GM12878 (cell line): ENCODE results near the gene DSE. TPM values are rescaled to one million over a fixed set of nuclear protein-coding genes. Genes with fewer than 3 reads are reported as not detected.

ENCODE experiments used
- ATAC-seq: fragments of 200-7000 bp; cut with Tn5 transposase; 3 replicates; pipeline ENCODE4 v1.9.1; 2020; ENCODE audit warnings: mild to moderate bottlenecking, moderate library complexity
- BruUV-seq: library from RNA; stranded (reverse); fragments of 400-500 nt; replicated peaks from 2 replicates; lab custom pipeline; 2021; lab: Mats Ljungman, UMichigan
- CTCF ChIA-PET: fragments of 300-600 bp; sonication (Branson Sonifier 250); formaldehyde crosslinking; extraction: SDS; loops from one replicate; lab custom pipeline; 2021; ENCODE audit warnings: inconsistent platforms; lab: Yijun Ruan, JAX
- POLR2A ChIA-PET: fragments of 350-600 bp; formaldehyde crosslinking; extraction: SDS; loops from one replicate; lab custom pipeline; 2021; ENCODE audit warnings: inconsistent platforms; lab: Charles Lee
- RAD21 ChIA-PET: fragments of 300-600 bp; sonication (Branson Sonifier 250); formaldehyde crosslinking; loops from one replicate; lab custom pipeline; 2023; ENCODE audit warnings: antibody characterized with exemption; ENCODE audit not compliant: unreplicated experiment; lab: Charles Lee
- SMC1A ChIA-PET: fragments of 300-600 bp; sonication (Branson Sonifier 250); formaldehyde crosslinking; loops from one replicate; lab custom pipeline; 2023; ENCODE audit not compliant: unreplicated experiment, uncharacterized antibody; lab: Charles Lee
- DNase-seq: peaks from one replicate; pipeline ENCODE4 v3.0.0-alpha.2; 2011; ENCODE audit warnings: low read depth, low spot score
- FAIRE-seq: peaks from 3 replicates; lab custom pipeline; 2011; peaks lifted over from hg19 to GRCh38; lab: Jason Lieb, UNC
- H2AFZ ChIP-seq: 2 replicates; pipeline ENCODE4 v1.6.0; 2011; ENCODE audit warnings: low read depth, low read length, control low read depth; ENCODE audit not compliant: control insufficient read depth
- H3K27ac ChIP-seq: 2 replicates; pipeline ENCODE4 v1.5.1; 2011; ENCODE audit warnings: control low read depth; ENCODE audit not compliant: control insufficient read depth, insufficient read depth
- H3K27me3 ChIP-seq, 2 experiments: replicated peaks in 1 of 2; 2 replicates each; pipeline versions ENCODE4 v1.6.0 to v1.6.1; 2011; ENCODE audit warnings: low read length in 1 of 2; ENCODE audit not compliant: control insufficient read depth in 2 of 2, insufficient read depth in 2 of 2
- H3K36me3 ChIP-seq, 2 experiments: 2 replicates each; pipeline ENCODE4 v1.5.1; 2011; ENCODE audit warnings: low read length in 1 of 2; ENCODE audit not compliant: control insufficient read depth in 2 of 2, insufficient read depth in 2 of 2
- H3K4me1 ChIP-seq: 2 replicates; pipeline ENCODE4 v1.6.1; 2011; ENCODE audit warnings: mild to moderate bottlenecking, low read length, moderate library complexity, mixed read lengths; ENCODE audit not compliant: control insufficient read depth, insufficient read depth
- H3K4me2 ChIP-seq: 2 replicates; pipeline ENCODE4 v1.6.0; 2011; ENCODE audit warnings: control low read depth; ENCODE audit not compliant: control insufficient read depth, insufficient read depth
- H3K4me3 ChIP-seq: fragments of 200-600 bp; sonication (generic); 2 replicates; pipeline ENCODE4 v1.5.1; 2016
- H3K79me2 ChIP-seq: 2 replicates; pipeline ENCODE4 v1.6.0; 2011; ENCODE audit warnings: low read length; ENCODE audit not compliant: control insufficient read depth, insufficient read depth
- H3K9ac ChIP-seq: 2 replicates; pipeline ENCODE4 v1.8.0; 2011; ENCODE audit warnings: low read length, control low read depth, mixed read lengths; ENCODE audit not compliant: control insufficient read depth, insufficient read depth
- H3K9me3 ChIP-seq: replicated peaks from 3 replicates; pipeline ENCODE4 v1.5.1; 2011; ENCODE audit warnings: mild to moderate bottlenecking, low read length; ENCODE audit not compliant: control insufficient read depth, insufficient read depth
- H4K20me1 ChIP-seq: 2 replicates; pipeline ENCODE4 v1.6.0; 2011; ENCODE audit not compliant: control insufficient read depth, insufficient read depth
- ATF7 ChIP-seq: fragments of 450-650 bp; IDR thresholded peaks from 2 replicates; pipeline ENCODE4 v1.6.1; 2016; ENCODE audit warnings: low read depth, mild to moderate bottlenecking
- CBX5 ChIP-seq: sonication (generic); IDR thresholded peaks from 2 replicates; pipeline ENCODE4 v1.6.1; 2016; ENCODE audit warnings: low read depth, moderate library complexity, mild to moderate bottlenecking, inconsistent platforms
- IKZF1 ChIP-seq: fragments of 450-650 bp; conservative IDR thresholded peaks from 2 replicates; pipeline ENCODE4 v1.6.1; 2017; ENCODE audit warnings: antibody characterized with exemption, mild to moderate bottlenecking
- JUNB ChIP-seq: IDR thresholded peaks from 2 replicates; pipeline ENCODE4 v1.6.1; 2016; ENCODE audit warnings: antibody characterized with exemption, mild to moderate bottlenecking
- MEF2A ChIP-seq: IDR thresholded peaks from 2 replicates; pipeline ENCODE4 v1.6.1; 2011; ENCODE audit warnings: low read depth, mild to moderate bottlenecking, low read length, moderate library complexity; ENCODE audit not compliant: insufficient read depth
- POLR2AphosphoS5 ChIP-seq: IDR thresholded peaks from 2 replicates; pipeline ENCODE4 v1.6.1; 2011; ENCODE audit warnings: mild to moderate bottlenecking, low read length, inconsistent platforms
- SREBF2 ChIP-seq: IDR thresholded peaks from 2 replicates; pipeline ENCODE4 v1.6.1; 2012; ENCODE audit warnings: mild to moderate bottlenecking, low read length
- TCF7 ChIP-seq: IDR thresholded peaks from 2 replicates; pipeline ENCODE4 v1.6.1; 2014; ENCODE audit warnings: antibody characterized with exemption, borderline replicate concordance
- WGBS: methylation state at CpG from one replicate; pipeline ENCODE4 v1.1.6; 2016; ENCODE audit warnings: low lambda C conversion rate; ENCODE audit not compliant: insufficient replicate concordance, insufficient coverage; ENCODE audit errors: missing lambda C conversion rate; 5-methylcytosine and 5-hydroxymethylcytosine counted together
- in situ Hi-C: fragments of 300-500 bp; cut with MboI; formaldehyde crosslinking; loops from 9 replicates; pipeline ENCODE4 v1.14.3; 2018; ENCODE audit warnings: mixed read lengths
- intact Hi-C: fragments of 100-400 bp; cut with micrococcal nuclease; formaldehyde crosslinking; loops from one replicate; pipeline ENCODE4 v1.14.2; 2022; ENCODE audit not compliant: unreplicated experiment
- polyA plus RNA-seq, 11 experiments: library from polyadenylated mRNA; depleted of rRNA in 4 of 11; unstranded in 6 of 11; stranded (reverse) in 5 of 11; fragments of >200 nt; fragmentation: Nextera tagmentation in 4 of 11; fragmentation: Illumina TruSeq in 1 of 11; extraction: Ambion mirVana in 4 of 11; extraction: Trizol in 1 of 11; gene quantifications; 1 replicate in 1 of 11; 2 replicates in 10 of 11; pipeline versions ENCODE4 v1.2.1 to v1.2.3, GENCODE V29; 2011 to 2016; ENCODE audit warnings: inconsistent platforms in 2 of 11, missing spikeins in 2 of 11, low read depth in 1 of 11
- total RNA-seq, 4 experiments: library from RNA; depleted of rRNA in 3 of 4; stranded (reverse); fragments of >200 nt in 3 of 4; fragmentation: Illumina TruSeq in 1 of 4; extraction: Trizol in 1 of 4; gene quantifications; 2 replicates each; pipeline versions ENCODE4 v1.2.1 to v1.2.3, GENCODE V29; 2013 to 2021
- TF ChIP-seq, protein P1 (sequence below): fragments of 450-650 bp; IDR thresholded peaks from 2 replicates; pipeline ENCODE4 v1.6.1; 2017; ENCODE audit warnings: mild to moderate bottlenecking, moderate library complexity

Gene DSE
- total and polyA plus RNA-seq, 10 of the 15 experiments (the other 5 are each of a cell fraction or from before 2014, with no cell fraction given), result 12.6 to 76.4 (median 43.0) TPM

DNA sequence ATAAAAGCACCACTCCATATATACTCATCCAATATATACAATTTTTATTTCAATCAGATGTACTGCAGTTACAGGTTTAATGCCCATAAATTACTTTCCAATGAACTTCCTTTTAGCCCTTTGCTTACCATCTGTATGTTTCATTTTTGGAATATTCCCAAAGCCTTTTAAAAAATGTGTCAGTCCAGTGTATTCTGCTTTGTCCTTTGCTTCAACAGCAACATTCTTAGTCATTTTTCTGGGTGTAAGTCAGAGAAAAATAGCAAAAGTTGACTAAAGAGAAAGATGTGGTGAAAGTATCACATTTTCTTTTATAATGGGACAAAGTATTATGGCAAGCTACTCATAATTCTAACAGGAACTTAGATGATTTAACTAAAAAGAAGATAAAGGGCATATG lies 15.2 kb downstream of the DSE start:
- ATAC-seq (no peak), FAIRE-seq (no peak), DNase-seq (no peak)
- Histone ChIP-seq H4K20me1 (no peaks in the 10 kb centered on the region), H3K4me1 (peaks cover 49% of the 10 kb centered on the region), H3K4me2 (no peak overlapping the region; the same call in none of the 2 replicates), H3K36me3 (peaks cover 0 to 6% of the 10 kb centered on the region in 2 experiments; a peak in 1 of 4 replicates), H3K4me3 (no peak overlapping the region), H2AFZ (no peak overlapping the region), H3K9me3 (no peaks in the 10 kb centered on the region), H3K27ac (peak overlapping the region; percentile 79; the same call in 1 of the 2 replicates), H3K79me2 (peaks cover 88% of the 10 kb centered on the region)
- ChIA-PET CTCF (interaction anchor here (0.7 to 1.8 kb wide), 5 partner anchors 10 to 134 kb away, joined by 3 to 4 read pairs (median 3); partner anchors contain the start of gene TSPYL4), SMC1A (interaction anchor here (1.0 to 2.3 kb wide), 7 partner anchors 10 to 36 kb away, joined by 3 to 21 read pairs (median 4); partner anchors contain the start of gene DSE), POLR2A (interaction anchor here (1.6 to 1.8 kb wide), 2 partner anchors 14 to 24 kb away, joined by 6 to 10 read pairs; no protein-coding TSS in a partner anchor)
- in situ Hi-C loops (no loop called here), intact Hi-C loops (no loop called here)
- no TSS peak for BruUV-seq
- TF ChIP-seq ATF7, result no peak
- TF ChIP-seq, all 136 proteins: peak for 0
- Histone ChIP-seq H3K9ac (no peak overlapping the region), H3K27me3 (no peaks in the 10 kb centered on the region)
- RAD21 ChIA-PET, result interaction anchor here (1.4 to 1.8 kb wide), 2 partner anchors 10 to 15 kb away, joined by 4 to 5 read pairs; partner anchors contain the start of gene DSE

DNA sequence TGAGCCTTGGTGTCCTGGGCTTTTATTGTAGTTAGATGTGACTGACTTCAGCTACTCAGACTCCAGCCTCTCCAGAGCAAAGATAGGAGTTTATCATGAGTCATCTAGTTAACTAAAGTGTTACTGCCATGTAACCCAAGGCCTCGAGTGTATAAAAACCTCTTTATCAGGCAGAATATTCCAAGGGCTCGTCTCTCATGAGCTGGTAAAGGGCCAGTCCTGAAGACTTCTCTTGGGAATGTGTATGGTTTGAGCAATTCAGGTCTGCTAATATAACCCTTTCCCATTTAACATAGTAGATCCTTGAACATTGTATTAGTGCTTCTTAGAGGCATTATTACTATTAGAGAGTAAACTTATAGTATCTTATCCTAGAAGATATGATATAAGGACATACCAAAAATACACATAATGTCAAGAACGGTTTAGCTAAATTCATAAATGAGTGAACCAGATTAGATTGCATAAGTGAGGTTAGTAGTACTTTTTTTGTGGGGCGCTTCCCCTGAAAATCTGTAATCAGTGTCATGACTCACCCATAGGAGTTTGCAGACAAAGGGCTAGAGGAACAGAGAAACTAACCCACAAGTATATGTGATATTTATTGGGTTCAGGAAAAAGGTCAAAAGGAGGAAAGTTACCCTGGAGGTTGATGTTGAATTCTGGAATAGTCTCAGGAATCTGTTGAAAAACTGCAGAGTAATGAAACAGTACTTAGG lies 16.0 kb downstream of the DSE start:
- ChIA-PET POLR2A (interaction anchor here (1.6 to 1.8 kb wide), 2 partner anchors 15 to 24 kb away, joined by 6 to 10 read pairs; no protein-coding TSS in a partner anchor), CTCF (interaction anchor here (0.8 to 1.8 kb wide), 4 partner anchors 11 to 135 kb away, joined by 3 to 4 read pairs (median 3); partner anchors contain the start of gene TSPYL4), RAD21 (interaction anchor here (1.0 to 1.8 kb wide), 3 partner anchors 9 to 16 kb away, joined by 3 to 5 read pairs (median 4); partner anchors contain the start of gene DSE), SMC1A (interaction anchor here (1.0 to 2.3 kb wide), 7 partner anchors 11 to 36 kb away, joined by 3 to 21 read pairs (median 4); partner anchors contain the start of gene DSE)
- Histone ChIP-seq H4K20me1 (no peaks in the 10 kb centered on the region), H3K79me2 (peaks cover 86% of the 10 kb centered on the region), H3K4me1 (peaks cover 53% of the 10 kb centered on the region), H3K27ac (peak overlapping the region; percentile 79), H3K9ac (peak overlapping the region; percentile 21; the same call in 1 of the 2 replicates), H3K27me3 (no peaks in the 10 kb centered on the region), H3K4me2 (peak overlapping the region; percentile 78), H3K4me3 (peak overlapping the region; percentile 59), H2AFZ (no peak overlapping the region), H3K36me3 (peaks cover 0 to 2% of the 10 kb centered on the region in 2 experiments; a peak in 1 of 4 replicates), H3K9me3 (no peaks in the 10 kb centered on the region)
- peak; percentile 57 for ATAC-seq
- 0 out of 2 replicates have a peak, but pooled peaks have one; percentile 4 for TF ChIP-seq IKZF1
- no peak for TF ChIP-seq SREBF2
- peak; percentile 46 for TF ChIP-seq JUNB
- TF ChIP-seq MEF2A, result no peak
- TF ChIP-seq POLR2AphosphoS5, result peak; percentile 8; the same call in 1 of the 2 replicates
- TF ChIP-seq, protein P1, sequence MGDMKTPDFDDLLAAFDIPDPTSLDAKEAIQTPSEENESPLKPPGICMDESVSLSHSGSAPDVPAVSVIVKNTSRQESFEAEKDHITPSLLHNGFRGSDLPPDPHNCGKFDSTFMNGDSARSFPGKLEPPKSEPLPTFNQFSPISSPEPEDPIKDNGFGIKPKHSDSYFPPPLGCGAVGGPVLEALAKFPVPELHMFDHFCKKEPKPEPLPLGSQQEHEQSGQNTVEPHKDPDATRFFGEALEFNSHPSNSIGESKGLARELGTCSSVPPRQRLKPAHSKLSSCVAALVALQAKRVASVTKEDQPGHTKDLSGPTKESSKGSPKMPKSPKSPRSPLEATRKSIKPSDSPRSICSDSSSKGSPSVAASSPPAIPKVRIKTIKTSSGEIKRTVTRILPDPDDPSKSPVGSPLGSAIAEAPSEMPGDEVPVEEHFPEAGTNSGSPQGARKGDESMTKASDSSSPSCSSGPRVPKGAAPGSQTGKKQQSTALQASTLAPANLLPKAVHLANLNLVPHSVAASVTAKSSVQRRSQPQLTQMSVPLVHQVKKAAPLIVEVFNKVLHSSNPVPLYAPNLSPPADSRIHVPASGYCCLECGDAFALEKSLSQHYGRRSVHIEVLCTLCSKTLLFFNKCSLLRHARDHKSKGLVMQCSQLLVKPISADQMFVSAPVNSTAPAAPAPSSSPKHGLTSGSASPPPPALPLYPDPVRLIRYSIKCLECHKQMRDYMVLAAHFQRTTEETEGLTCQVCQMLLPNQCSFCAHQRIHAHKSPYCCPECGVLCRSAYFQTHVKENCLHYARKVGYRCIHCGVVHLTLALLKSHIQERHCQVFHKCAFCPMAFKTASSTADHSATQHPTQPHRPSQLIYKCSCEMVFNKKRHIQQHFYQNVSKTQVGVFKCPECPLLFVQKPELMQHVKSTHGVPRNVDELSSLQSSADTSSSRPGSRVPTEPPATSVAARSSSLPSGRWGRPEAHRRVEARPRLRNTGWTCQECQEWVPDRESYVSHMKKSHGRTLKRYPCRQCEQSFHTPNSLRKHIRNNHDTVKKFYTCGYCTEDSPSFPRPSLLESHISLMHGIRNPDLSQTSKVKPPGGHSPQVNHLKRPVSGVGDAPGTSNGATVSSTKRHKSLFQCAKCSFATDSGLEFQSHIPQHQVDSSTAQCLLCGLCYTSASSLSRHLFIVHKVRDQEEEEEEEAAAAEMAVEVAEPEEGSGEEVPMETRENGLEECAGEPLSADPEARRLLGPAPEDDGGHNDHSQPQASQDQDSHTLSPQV, result no peak
- TF ChIP-seq TCF7, result peak; percentile 42; the same call in 1 of the 2 replicates
- 0 out of 2 replicates have a peak, but pooled peaks have one; percentile 10 for TF ChIP-seq CBX5
- no TSS peak for BruUV-seq
- 28% methylated on average over 4 of the region's 4 CpGs for WGBS
- in situ Hi-C loops, result no loop called here
- DNase-seq, result no peak
- no peak for FAIRE-seq
- intact Hi-C loops, result no loop called here
